Loucy (cell line): ENCODE data around the gene STAT3.

Experiments used
- EZH2phosphoT487 ChIP-seq: fragments of 200-600 bp; IDR thresholded peaks from 2 replicates; pipeline ENCODE4 v1.6.1; 2018; ENCODE audit warnings: antibody characterized with exemption, mild to moderate bottlenecking, moderate library complexity, borderline replicate concordance
- TF ChIP-seq, protein P1 (sequence below): fragments of 200-600 bp; sonication (generic); conservative IDR thresholded peaks from 2 replicates; pipeline ENCODE4 v1.5.1; 2014; ENCODE audit warnings: mild to moderate bottlenecking, antibody characterized with exemption, low read length

DNA sequence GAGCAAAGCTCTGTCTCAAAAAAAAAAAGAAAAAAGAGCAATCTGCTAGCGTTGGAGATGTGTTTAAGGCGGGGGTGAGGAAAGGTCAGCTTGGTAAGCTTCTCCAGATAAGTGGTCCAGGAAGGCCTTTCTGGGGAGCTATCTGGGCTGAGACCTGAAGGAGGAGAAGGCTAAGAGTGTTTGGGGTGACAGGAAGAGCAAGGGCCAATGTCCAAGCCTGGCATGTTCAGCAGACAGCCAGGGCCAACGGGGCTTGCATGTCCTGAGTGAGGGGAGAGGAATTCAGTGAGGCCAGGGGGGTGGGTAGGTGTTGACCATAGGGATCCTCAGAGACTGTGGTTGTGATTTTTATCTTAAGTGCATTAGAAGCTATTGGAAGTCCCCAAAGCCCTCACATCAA lies 84.5 kb downstream of the STAT3 start:
- TF ChIP-seq, protein P1, sequence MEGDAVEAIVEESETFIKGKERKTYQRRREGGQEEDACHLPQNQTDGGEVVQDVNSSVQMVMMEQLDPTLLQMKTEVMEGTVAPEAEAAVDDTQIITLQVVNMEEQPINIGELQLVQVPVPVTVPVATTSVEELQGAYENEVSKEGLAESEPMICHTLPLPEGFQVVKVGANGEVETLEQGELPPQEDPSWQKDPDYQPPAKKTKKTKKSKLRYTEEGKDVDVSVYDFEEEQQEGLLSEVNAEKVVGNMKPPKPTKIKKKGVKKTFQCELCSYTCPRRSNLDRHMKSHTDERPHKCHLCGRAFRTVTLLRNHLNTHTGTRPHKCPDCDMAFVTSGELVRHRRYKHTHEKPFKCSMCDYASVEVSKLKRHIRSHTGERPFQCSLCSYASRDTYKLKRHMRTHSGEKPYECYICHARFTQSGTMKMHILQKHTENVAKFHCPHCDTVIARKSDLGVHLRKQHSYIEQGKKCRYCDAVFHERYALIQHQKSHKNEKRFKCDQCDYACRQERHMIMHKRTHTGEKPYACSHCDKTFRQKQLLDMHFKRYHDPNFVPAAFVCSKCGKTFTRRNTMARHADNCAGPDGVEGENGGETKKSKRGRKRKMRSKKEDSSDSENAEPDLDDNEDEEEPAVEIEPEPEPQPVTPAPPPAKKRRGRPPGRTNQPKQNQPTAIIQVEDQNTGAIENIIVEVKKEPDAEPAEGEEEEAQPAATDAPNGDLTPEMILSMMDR: no peak
- no peak for TF ChIP-seq EZH2phosphoT487
